Measurements from ENCODE around the gene SMCO2.

Gene SMCO2

GRCh38 chr12:27453421-27453820 lies 6.9 kb downstream of the SMCO2 start:
- DNase-seq (ENCODE audit: low read depth): no peak

GRCh38 chr12:27455589-27455988 lies 9.1 kb downstream of the SMCO2 start:
- no peak for DNase-seq (ENCODE audit: low read depth)

GRCh38 chr12:27456618-27457017 lies 10.1 kb downstream of the SMCO2 start:
- DNase-seq (ENCODE audit: low read depth): no peak

GRCh38 chr12:27460471-27460978 lies 14.0 kb downstream of the SMCO2 start:
- DNase-seq (ENCODE audit: low read depth): peak; percentile 56

GRCh38 chr12:27462151-27462694 lies 15.7 kb downstream of the SMCO2 start:
- DNase-seq (ENCODE audit: low read depth): no peak

- no peak for DNase-seq (ENCODE audit: low read depth)
These were observed 16.3 kb downstream of the SMCO2 start for GRCh38 chr12:27462851-27463250.

- DNase-seq (ENCODE audit: low read depth): no peak
These were observed 17.1 kb downstream of the SMCO2 start for GRCh38 chr12:27463511-27464219.

GRCh38 chr12:27464220-27464554 lies 17.7 kb downstream of the SMCO2 start:
- DNase-seq (ENCODE audit: low read depth): no peak

- no peak for DNase-seq (ENCODE audit: low read depth)
These were observed 21.1 kb downstream of the SMCO2 start for GRCh38 chr12:27467641-27468040.

- no peak for DNase-seq (ENCODE audit: low read depth)
These were observed 21.7 kb downstream of the SMCO2 start for GRCh38 chr12:27468241-27468640.

GRCh38 chr12:27469176-27469736 lies 22.7 kb downstream of the SMCO2 start:
- DNase-seq (ENCODE audit: low read depth): no peak

- no peak for DNase-seq (ENCODE audit: low read depth)
These were observed 26.1 kb downstream of the SMCO2 start for GRCh38 chr12:27472604-27473003.

- DNase-seq (ENCODE audit: low read depth): no peak
These were observed 27.8 kb downstream of the SMCO2 start for GRCh38 chr12:27474344-27474743.

- DNase-seq (ENCODE audit: low read depth): no peak
These were observed 30.5 kb downstream of the SMCO2 start for GRCh38 chr12:27477049-27477448.

- no peak for DNase-seq (ENCODE audit: low read depth)
These were observed 32.4 kb downstream of the SMCO2 start for GRCh38 chr12:27478949-27479348.

- no peak for DNase-seq (ENCODE audit: low read depth)
These were observed 33.5 kb downstream of the SMCO2 start for GRCh38 chr12:27480016-27480415.

- no peak for DNase-seq (ENCODE audit: low read depth)
These were observed 40.4 kb downstream of the SMCO2 start for GRCh38 chr12:27486961-27487360.

GRCh38 chr12:27488479-27488878 lies 41.9 kb downstream of the SMCO2 start:
- no peak for DNase-seq (ENCODE audit: low read depth)

GRCh38 chr12:27491226-27491625 lies 44.7 kb downstream of the SMCO2 start:
- DNase-seq (ENCODE audit: low read depth): no peak

GRCh38 chr12:27493260-27493940 lies 46.9 kb downstream of the SMCO2 start:
- DNase-seq (ENCODE audit: low read depth): no peak

GRCh38 chr12:27497446-27497845 lies 50.9 kb downstream of the SMCO2 start:
- no peak for DNase-seq (ENCODE audit: low read depth)

GRCh38 chr12:27498149-27498548 lies 51.6 kb downstream of the SMCO2 start:
- DNase-seq (ENCODE audit: low read depth): no peak

- DNase-seq (ENCODE audit: low read depth): no peak
These were observed 52.2 kb downstream of the SMCO2 start for GRCh38 chr12:27498761-27499160.

All from CMK (cell line).